Neural crest cell (in vitro differentiated cells): ENCODE data around the gene MPHOSPH8. TPM values are rescaled to one million over a fixed set of nuclear protein-coding genes. Genes with fewer than 3 reads are reported as not detected.

Experiments used
- DNase-seq: peaks from one replicate; pipeline ENCODE4 v3.0.0; 2021; ENCODE audit warnings: low read depth, mixed read lengths, low spot score
- H3K27ac Mint-ChIP-seq: one replicate; pipeline ENCODE4 v1.8.0; 2021; ENCODE audit warnings: mild to moderate bottlenecking, mixed read lengths; ENCODE audit not compliant: unreplicated experiment
- H3K27me3 Mint-ChIP-seq: 2 replicates; pipeline ENCODE4 v1.8.0; 2021; ENCODE audit warnings: low read depth, mild to moderate bottlenecking, mixed read lengths
- H3K36me3 Mint-ChIP-seq: 2 replicates; pipeline ENCODE4 v1.8.0; 2021; ENCODE audit warnings: low read depth, mild to moderate bottlenecking, mixed read lengths
- H3K4me1 Mint-ChIP-seq: 2 replicates; pipeline ENCODE4 v1.8.0; 2021; ENCODE audit warnings: mixed read lengths
- H3K4me3 Mint-ChIP-seq: one replicate; pipeline ENCODE4 v1.8.0; 2021; ENCODE audit warnings: mild to moderate bottlenecking, mixed read lengths
- H3K9me3 Mint-ChIP-seq: 2 replicates; pipeline ENCODE4 v1.8.0; 2021; ENCODE audit warnings: mixed read lengths
- CTCF ChIP-seq: fragments of 200-600 bp; sonication (generic); conservative IDR thresholded peaks from 2 replicates; pipeline ENCODE4 v1.5.0; 2021; ENCODE audit warnings: antibody characterized with exemption, mild to moderate bottlenecking
- total RNA-seq: library from RNA; stranded (reverse); gene quantifications from 2 replicates; pipeline ENCODE4 v1.2.1, GENCODE V29; 2021

The MPHOSPH8 gene
- total RNA-seq, 1 donor from 2014 or later = 22.7 TPM

GRCh38 chr13:19591864-19592263 lies 41.6 kb upstream of the MPHOSPH8 start:
- no peaks in the 10 kb centered on the region for H3K4me1 Mint-ChIP-seq
- peaks cover 8% of the 10 kb centered on the region for H3K27me3 Mint-ChIP-seq
- no peak for TF ChIP-seq CTCF
- H3K9me3 Mint-ChIP-seq = peaks cover 3% of the 10 kb centered on the region
- no peak overlapping the region for H3K27ac Mint-ChIP-seq
- DNase-seq = no peak
- no peak overlapping the region for H3K4me3 Mint-ChIP-seq
- no peaks in the 10 kb centered on the region for H3K36me3 Mint-ChIP-seq

- Mint-ChIP-seq H3K4me3 (no peak overlapping the region), H3K27me3 (peaks cover 9% of the 10 kb centered on the region), H3K36me3 (no peaks in the 10 kb centered on the region), H3K27ac (no peak overlapping the region), H3K4me1 (no peaks in the 10 kb centered on the region), H3K9me3 (peaks cover 3% of the 10 kb centered on the region)
- TF ChIP-seq CTCF = no peak
- no peak for DNase-seq
Observed at GRCh38 chr13:19592657-19593180, 40.7 kb upstream of the MPHOSPH8 start.

GRCh38 chr13:19596086-19596485 lies 37.4 kb upstream of the MPHOSPH8 start:
- H3K27ac Mint-ChIP-seq = no peak overlapping the region
- H3K27me3 Mint-ChIP-seq = peaks cover 23% of the 10 kb centered on the region
- peaks cover 7% of the 10 kb centered on the region for H3K4me1 Mint-ChIP-seq
- no peak for DNase-seq
- H3K9me3 Mint-ChIP-seq = no peaks in the 10 kb centered on the region
- TF ChIP-seq CTCF = no peak
- H3K36me3 Mint-ChIP-seq = no peaks in the 10 kb centered on the region
- no peak overlapping the region for H3K4me3 Mint-ChIP-seq

GRCh38 chr13:19596960-19597361 lies 36.5 kb upstream of the MPHOSPH8 start:
- TF ChIP-seq CTCF = no peak
- Mint-ChIP-seq H3K4me3 (no peak overlapping the region), H3K9me3 (no peaks in the 10 kb centered on the region), H3K27me3 (peaks cover 24% of the 10 kb centered on the region), H3K36me3 (no peaks in the 10 kb centered on the region), H3K27ac (no peak overlapping the region), H3K4me1 (peaks cover 7% of the 10 kb centered on the region)
- no peak for DNase-seq

- no peaks in the 10 kb centered on the region for H3K9me3 Mint-ChIP-seq
- H3K36me3 Mint-ChIP-seq = no peaks in the 10 kb centered on the region
- peaks cover 7% of the 10 kb centered on the region for H3K4me1 Mint-ChIP-seq
- DNase-seq = no peak
- no peak overlapping the region for H3K27ac Mint-ChIP-seq
- H3K27me3 Mint-ChIP-seq = peaks cover 22% of the 10 kb centered on the region
- TF ChIP-seq CTCF = no peak
- no peak overlapping the region for H3K4me3 Mint-ChIP-seq
Observed at GRCh38 chr13:19597523-19597922, 35.9 kb upstream of the MPHOSPH8 start.
